Liver (tissue), 9 donors: ENCODE measurements around the gene LOX. TPM values are rescaled to one million over a fixed set of nuclear protein-coding genes. Genes with fewer than 3 reads are reported as not detected.

ENCODE experiments used
- DNase-seq: peaks from one replicate; pipeline ENCODE4 v3.0.0-alpha.2; 2017; ENCODE audit warnings: low spot score
- H3K27ac ChIP-seq, 2 donors: one replicate each; pipeline ENCODE4 v1.7.0; 2013; ENCODE audit warnings: inconsistent platforms in 2 of 2, low read length in 2 of 2, control low read depth in 1 of 2, low read depth in 1 of 2, mild to moderate bottlenecking in 1 of 2
- H3K27me3 ChIP-seq, 4 donors: one replicate each; pipeline versions ENCODE4 v1.6.1 to v1.7.0; 2013; ENCODE audit warnings: low read length in 3 of 4, inconsistent platforms in 1 of 4, mild to moderate bottlenecking in 1 of 4, moderate library complexity in 1 of 4; ENCODE audit not compliant: control insufficient read depth in 4 of 4, insufficient read depth in 4 of 4
- H3K36me3 ChIP-seq, 4 donors: one replicate each; pipeline versions ENCODE4 v1.6.1 to v1.7.0; 2013; ENCODE audit warnings: low read length in 3 of 4, mild to moderate bottlenecking in 3 of 4, low read depth in 1 of 4, moderate library complexity in 1 of 4; ENCODE audit not compliant: control insufficient read depth in 4 of 4, insufficient read depth in 3 of 4
- H3K4me1 ChIP-seq, 4 donors: one replicate each; pipeline versions ENCODE4 v1.6.1 to v1.7.0; 2013; ENCODE audit warnings: low read length in 3 of 4, mild to moderate bottlenecking in 3 of 4, moderate library complexity in 1 of 4; ENCODE audit not compliant: control insufficient read depth in 4 of 4, insufficient read depth in 4 of 4
- H3K4me3 ChIP-seq, 3 donors: one replicate each; pipeline versions ENCODE4 v1.6.1 to v1.7.0; 2013; ENCODE audit warnings: low read length in 3 of 3, control low read depth in 1 of 3, low read depth in 1 of 3, mild to moderate bottlenecking in 1 of 3
- H3K9ac ChIP-seq, 2 donors: one replicate each; pipeline ENCODE4 v1.7.0; 2013; ENCODE audit warnings: low read length in 2 of 2, mild to moderate bottlenecking in 2 of 2, moderate library complexity in 2 of 2, control low read depth in 1 of 2, low read depth in 1 of 2
- H3K9me3 ChIP-seq, 4 donors: one replicate each; pipeline versions ENCODE4 v1.6.1 to v1.7.0; 2013; ENCODE audit warnings: low read length in 3 of 4; ENCODE audit not compliant: control insufficient read depth in 4 of 4
- ATF3 ChIP-seq: IDR thresholded peaks from 2 replicates; pipeline ENCODE4 v1.6.1; 2016; ENCODE audit warnings: antibody characterized with exemption
- CTCF ChIP-seq: fragments of 150-350 bp; IDR thresholded peaks from 2 replicates; pipeline ENCODE4 v1.5.1; 2017; ENCODE audit warnings: improper control_type of control experiment, low read depth, low read length; ENCODE audit not compliant: missing input control
- FOXA1 ChIP-seq: IDR thresholded peaks from 2 replicates; pipeline ENCODE4 v1.6.1; 2016; ENCODE audit warnings: antibody characterized with exemption
- GABPA ChIP-seq, 2 donors: IDR thresholded peaks in 1 of 2; conservative IDR thresholded peaks in 1 of 2; 2 replicates each; pipeline ENCODE4 v1.6.1; 2016; ENCODE audit warnings: antibody characterized with exemption in 2 of 2, mild to moderate bottlenecking in 1 of 2, moderate library complexity in 1 of 2
- HNF4A ChIP-seq, 2 donors: conservative IDR thresholded peaks; 2 replicates each; pipeline ENCODE4 v1.6.1; 2016; ENCODE audit warnings: antibody characterized with exemption in 2 of 2, mild to moderate bottlenecking in 2 of 2
- JUND ChIP-seq, 2 donors: IDR thresholded peaks; 2 replicates each; pipeline ENCODE4 v1.6.1; 2016; ENCODE audit warnings: antibody characterized with exemption in 2 of 2
- MAX ChIP-seq: IDR thresholded peaks from 2 replicates; pipeline ENCODE4 v1.6.1; 2016; ENCODE audit warnings: antibody characterized with exemption
- NR2F2 ChIP-seq: IDR thresholded peaks from 2 replicates; pipeline ENCODE4 v1.6.1; 2016; ENCODE audit warnings: antibody characterized with exemption
- RAD21 ChIP-seq, 2 donors: IDR thresholded peaks; 2 replicates each; pipeline ENCODE4 v1.6.1; 2016; ENCODE audit warnings: antibody characterized with exemption in 2 of 2, mild to moderate bottlenecking in 2 of 2
- REST ChIP-seq: IDR thresholded peaks from 2 replicates; pipeline ENCODE4 v1.6.1; 2016; ENCODE audit warnings: antibody characterized with exemption, mild to moderate bottlenecking
- RXRA ChIP-seq, 2 donors: IDR thresholded peaks; 2 replicates each; pipeline ENCODE4 v1.6.1; 2017 to 2018; ENCODE audit warnings: antibody characterized with exemption in 2 of 2, mild to moderate bottlenecking in 1 of 2
- SP1 ChIP-seq: IDR thresholded peaks from 2 replicates; pipeline ENCODE4 v1.6.1; 2018; ENCODE audit warnings: antibody characterized with exemption, mild to moderate bottlenecking
- TAF1 ChIP-seq: conservative IDR thresholded peaks from 2 replicates; pipeline ENCODE4 v1.6.1; 2016; ENCODE audit warnings: antibody characterized with exemption, mild to moderate bottlenecking
- WGBS: extraction: QIAGEN DNeasy Blood & Tissue Kit; methylation state at CpG from one replicate; pipeline ENCODE4 v1.1.7; 2013; 5-methylcytosine and 5-hydroxymethylcytosine counted together
- polyA plus RNA-seq, 2 donors: library from polyadenylated mRNA; stranded (reverse) in 1 of 2; unstranded in 1 of 2; fragments of 200-250 nt in 1 of 2; fragments of >200 nt in 1 of 2; fragmentation: Nextera tagmentation in 1 of 2; extraction: Ambion mirVana in 1 of 2; gene quantifications; one replicate each; pipeline versions ENCODE4 v1.2.1 to v1.2.3, GENCODE V29; 2013 to 2015
- total RNA-seq, 2 donors: library from RNA; depleted of rRNA; stranded (reverse); fragments of >200 nt; gene quantifications; one replicate each; pipeline ENCODE4 v1.2.3, GENCODE V29; 2014
- donor health status: healthy.
- donor health status: healthy.
- donor health status: healthy.
- donor health status: healthy.
- donor health status: healthy.

The LOX gene
- total and polyA plus RNA-seq, 4 donors = 0.42 to 2.2 (median 0.92) TPM

- H3K9ac ChIP-seq = no peak overlapping the region
Observed at GRCh38 chr5:122022966-122023365, 55.1 kb downstream of the LOX start.

GRCh38 chr5:122019919-122020590 is 58.0 kb downstream of the LOX start:
- H3K27me3 ChIP-seq = no peaks in the 10 kb centered on the region
- peaks cover 2 to 23% (median 18%) of the 10 kb centered on the region in 4 donors for H3K36me3 ChIP-seq
- no peak for TF ChIP-seq RAD21 (IDR thresholded peaks at IDR 0.05)
- no peak for TF ChIP-seq SP1
- TF ChIP-seq HNF4A (conservative IDR thresholded peaks at IDR 0.05) = no peak
- TF ChIP-seq NR2F2 = no peak
- TF ChIP-seq GABPA (IDR thresholded peaks at IDR 0.05 in 1 of 2, conservative IDR thresholded peaks at IDR 0.05 in 1 of 2) = no peak
- no peak for TF ChIP-seq MAX
- TF ChIP-seq JUND (IDR thresholded peaks at IDR 0.05) = no peak
- no peak for TF ChIP-seq ATF3
- WGBS = 96% methylated on average over 7 of the region's 7 CpGs
- H3K27ac ChIP-seq = no peak overlapping the region
- DNase-seq = no peak
- no peaks in the 10 kb centered on the region for H3K4me1 ChIP-seq
- no peak overlapping the region for H3K4me3 ChIP-seq
- no peak overlapping the region for H3K9ac ChIP-seq
- no peaks in the 10 kb centered on the region for H3K9me3 ChIP-seq

More at GRCh38 chr5:122022966-122023365, 55.1 kb downstream of the LOX start:
- 95% methylated on average over 2 of the region's 2 CpGs for WGBS
- no peak overlapping the region for H3K27ac ChIP-seq
- no peaks in the 10 kb centered on the region for H3K27me3 ChIP-seq
- no peaks in the 10 kb centered on the region for H3K9me3 ChIP-seq
- no peak for TF ChIP-seq RXRA (IDR thresholded peaks at IDR 0.05)
- TF ChIP-seq TAF1 = no peak
- TF ChIP-seq REST = no peak
- no peak for TF ChIP-seq JUND (IDR thresholded peaks at IDR 0.05)
- no peak for TF ChIP-seq RAD21 (IDR thresholded peaks at IDR 0.05)
- TF ChIP-seq SP1 = no peak
- no peak for TF ChIP-seq FOXA1
- TF ChIP-seq CTCF = no peak
- no peak overlapping the region for H3K4me3 ChIP-seq
- H3K36me3 ChIP-seq = peaks cover 3 to 23% (median 19%) of the 10 kb centered on the region in 4 donors
- no peak for DNase-seq
- H3K4me1 ChIP-seq = no peaks in the 10 kb centered on the region
